Fibroblast of lung (primary cell): Measurements from ENCODE around the gene RANBP3L. TPM values are rescaled to one million over a fixed set of nuclear protein-coding genes. Genes with fewer than 3 reads are reported as not detected.
"Not testable (repeated sequence)": the region's sequence is repeated elsewhere in the genome, so short reads cannot be mapped to it uniquely, and the experiment has no call there.

Experiments
- DNase-seq, 2 donors: peaks; one replicate each; pipeline versions ENCODE4 v3.0.0 to v3.0.0-alpha.2; 2010; ENCODE audit warnings: low read depth in 2 of 2
- H2AFZ ChIP-seq: 2 replicates; pipeline ENCODE4 v1.5.1; 2012; ENCODE audit warnings: low read length, control low read depth, inconsistent platforms
- H3K27ac ChIP-seq: 2 replicates; pipeline ENCODE4 v1.5.1; 2011; ENCODE audit warnings: low read length, control low read depth; ENCODE audit not compliant: insufficient read depth
- H3K27me3 ChIP-seq: 2 replicates; pipeline ENCODE4 v1.5.1; 2011; ENCODE audit warnings: mild to moderate bottlenecking, low read length; ENCODE audit not compliant: control insufficient read depth, insufficient read depth
- H3K36me3 ChIP-seq: 2 replicates; pipeline ENCODE4 v1.5.1; 2011; ENCODE audit warnings: low read length; ENCODE audit not compliant: control insufficient read depth, insufficient read depth
- H3K4me1 ChIP-seq: 2 replicates; pipeline ENCODE4 v1.5.1; 2011; ENCODE audit warnings: low read length; ENCODE audit not compliant: control insufficient read depth, insufficient read depth; ENCODE audit errors: extremely low read depth
- H3K4me2 ChIP-seq: 2 replicates; pipeline ENCODE4 v1.5.1; 2011; ENCODE audit warnings: low read length, control low read depth; ENCODE audit not compliant: insufficient read depth; ENCODE audit errors: extremely low read depth
- H3K4me3 ChIP-seq, 4 experiments: fragments of 200-600 bp in 1 of 4; sonication (generic) in 1 of 4; replicated peaks in 1 of 4; 2 replicates each; pipeline ENCODE4 v1.5.1; 2011 to 2016; ENCODE audit warnings: low read length in 4 of 4, low read depth in 3 of 4, mild to moderate bottlenecking in 3 of 4, control low read depth in 2 of 4, inconsistent platforms in 1 of 4, mixed read lengths in 1 of 4; ENCODE audit not compliant: insufficient read depth in 1 of 4; ENCODE audit errors: control extremely low read depth in 1 of 4
- H3K79me2 ChIP-seq: 2 replicates; pipeline ENCODE4 v1.5.1; 2012; ENCODE audit warnings: mild to moderate bottlenecking, low read length, inconsistent platforms; ENCODE audit not compliant: control insufficient read depth, insufficient read depth
- H3K9ac ChIP-seq: 2 replicates; pipeline ENCODE4 v1.5.1; 2011; ENCODE audit warnings: mild to moderate bottlenecking, low read length, control low read depth; ENCODE audit not compliant: insufficient read depth
- H3K9me3 ChIP-seq: 2 replicates; pipeline ENCODE4 v1.5.1; 2012; ENCODE audit warnings: low read depth, low read length; ENCODE audit not compliant: control insufficient read depth, insufficient read depth
- H4K20me1 ChIP-seq: 2 replicates; pipeline ENCODE4 v1.5.1; 2011; ENCODE audit warnings: low read length; ENCODE audit not compliant: control insufficient read depth, insufficient read depth; ENCODE audit errors: extremely low read depth
- CTCF ChIP-seq, 2 donors: IDR thresholded peaks in 1 of 2; conservative IDR thresholded peaks in 1 of 2; 1 replicate in 1 of 2; 2 replicates in 1 of 2; pipeline ENCODE4 v1.5.1; 2011 to 2012; ENCODE audit warnings: low read length in 2 of 2, control low read depth in 1 of 2, inconsistent platforms in 1 of 2, low read depth in 1 of 2, mild to moderate bottlenecking in 1 of 2
- EZH2 ChIP-seq: IDR thresholded peaks from 2 replicates; pipeline ENCODE4 v1.5.1; 2012; ENCODE audit warnings: low read length, control low read depth, mild to moderate bottlenecking; ENCODE audit errors: missing control alignments
- polyA plus RNA-seq, 2 donors: library from polyadenylated mRNA; depleted of rRNA in 1 of 2; stranded (reverse) in 1 of 2; unstranded in 1 of 2; fragments of >200 nt; gene quantifications; 2 replicates each; pipeline ENCODE4 v1.2.1, GENCODE V29; 2011 to 2012; ENCODE audit warnings: missing spikeins in 1 of 2
- total RNA-seq: library from RNA; depleted of rRNA; stranded (reverse); fragments of >200 nt; gene quantifications from 2 replicates; pipeline ENCODE4 v1.2.1, GENCODE V29; 2014

The RANBP3L gene
- total and polyA plus RNA-seq, 2 donors (not counting 1 experiment from before 2014, with no cell fraction given), result 0.09 TPM; not detected in 1

DNA sequence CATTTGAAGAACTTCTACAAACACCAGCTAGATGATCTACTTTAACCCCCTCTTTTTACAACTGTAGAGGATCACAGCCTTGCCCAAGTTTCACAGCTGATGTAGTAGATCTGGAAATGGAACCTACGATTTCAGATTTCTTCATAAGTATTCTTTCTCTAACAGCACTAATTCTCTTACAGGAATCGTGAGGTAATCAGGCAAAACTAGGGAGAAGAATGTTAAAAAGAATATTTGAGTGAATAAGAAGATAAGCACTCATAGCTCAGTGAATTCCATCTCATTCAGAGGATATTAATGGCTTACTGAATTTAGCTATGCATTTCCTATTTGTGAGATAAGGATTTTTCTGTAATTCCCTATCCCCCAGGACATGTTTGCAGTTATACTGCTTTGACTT is 102.1 kb downstream of the RANBP3L start:
- no peak overlapping the region for H2AFZ ChIP-seq
- TF ChIP-seq EZH2 (no peak), CTCF (conservative IDR thresholded peaks at IDR 0.05 in 1 of 2, IDR thresholded peaks at IDR 0.05 in 1 of 2; ENCODE audit: low read depth in 1 of 2, low read length in 2 of 2) (no peak)
- no peak overlapping the region for H3K4me3 ChIP-seq
- H3K27ac ChIP-seq, result no peak overlapping the region
- H3K27me3 ChIP-seq, result no peaks in the 10 kb centered on the region
- no peaks in the 10 kb centered on the region for H3K9me3 ChIP-seq
- H3K4me2 ChIP-seq, result no peak overlapping the region
- H4K20me1 ChIP-seq, result no peaks in the 10 kb centered on the region
- peaks cover 3% of the 10 kb centered on the region for H3K4me1 ChIP-seq
- peaks cover 3% of the 10 kb centered on the region for H3K36me3 ChIP-seq
- no peaks in the 10 kb centered on the region for H3K79me2 ChIP-seq
- no peak overlapping the region for H3K9ac ChIP-seq
- peak in 1 of 2 donors; percentile 82 for DNase-seq

- not testable (repeated sequence) for H3K9ac ChIP-seq, H3K9me3 ChIP-seq, H3K36me3 ChIP-seq, H3K4me1 ChIP-seq, H3K79me2 ChIP-seq, H2AFZ ChIP-seq, DNase-seq, H3K27ac ChIP-seq, H4K20me1 ChIP-seq, H3K4me3 ChIP-seq, H3K4me2 ChIP-seq, H3K27me3 ChIP-seq
Observed at GRCh38 chr5:36198783-36199182, 102.9 kb downstream of the RANBP3L start.

Other genes starting within 250 kb of the RANBP3L start
- gene UGT3A2, start 235.0 kb downstream of the RANBP3L start, total RNA-seq, result not detected in 2 replicates
- not detected in 2 replicates for gene UGT3A2, start 235.0 kb downstream of the RANBP3L start, polyA plus RNA-seq
- 18.0 and 19.8 TPM in 2 replicates for gene LMBRD2, start 150.0 kb downstream of the RANBP3L start, total RNA-seq
- gene LMBRD2, start 150.0 kb downstream of the RANBP3L start, polyA plus RNA-seq, result 4.7 and 7.2 TPM in 2 replicates
- gene SKP2, start 149.8 kb downstream of the RANBP3L start, total RNA-seq, result 10.6 and 11.0 TPM in 2 replicates
- 22.4 and 30.8 TPM in 2 replicates for gene SKP2, start 149.8 kb downstream of the RANBP3L start, polyA plus RNA-seq
- gene NADK2, start 60.0 kb downstream of the RANBP3L start, total RNA-seq, result 24.4 and 26.9 TPM in 2 replicates
- gene NADK2, start 60.0 kb downstream of the RANBP3L start, polyA plus RNA-seq, result 11.5 and 11.6 TPM in 2 replicates